Hippocampal formation (tissue), 2 donors: Measurements from ENCODE around the gene KIF3A.

Source experiments
- DNase-seq, 2 donors: peaks; one replicate each; lab custom pipeline; 2025; lab: John Stamatoyannopoulos, UW

The KIF3A gene

DNA sequence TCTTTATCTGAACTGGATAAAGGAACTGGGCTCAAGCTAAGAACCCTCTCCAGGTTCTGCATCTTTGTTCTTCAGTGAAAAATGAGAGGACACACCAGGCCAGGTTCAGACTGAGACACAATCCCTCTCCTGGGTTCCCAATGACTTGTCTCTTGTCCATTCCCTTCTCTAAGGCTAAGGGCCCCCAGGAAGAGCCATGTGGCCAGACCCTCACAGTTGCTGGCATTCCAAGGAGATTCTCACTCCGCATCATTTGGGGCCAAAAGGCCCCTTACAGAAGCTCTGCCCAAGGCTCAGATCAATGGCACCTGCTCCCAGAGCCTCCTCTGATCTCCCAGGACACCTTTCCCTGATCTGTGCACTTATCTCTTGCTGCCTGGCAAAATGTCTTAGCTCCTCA, 58.6 kb downstream of the KIF3A start:
- no peak for DNase-seq

DNA sequence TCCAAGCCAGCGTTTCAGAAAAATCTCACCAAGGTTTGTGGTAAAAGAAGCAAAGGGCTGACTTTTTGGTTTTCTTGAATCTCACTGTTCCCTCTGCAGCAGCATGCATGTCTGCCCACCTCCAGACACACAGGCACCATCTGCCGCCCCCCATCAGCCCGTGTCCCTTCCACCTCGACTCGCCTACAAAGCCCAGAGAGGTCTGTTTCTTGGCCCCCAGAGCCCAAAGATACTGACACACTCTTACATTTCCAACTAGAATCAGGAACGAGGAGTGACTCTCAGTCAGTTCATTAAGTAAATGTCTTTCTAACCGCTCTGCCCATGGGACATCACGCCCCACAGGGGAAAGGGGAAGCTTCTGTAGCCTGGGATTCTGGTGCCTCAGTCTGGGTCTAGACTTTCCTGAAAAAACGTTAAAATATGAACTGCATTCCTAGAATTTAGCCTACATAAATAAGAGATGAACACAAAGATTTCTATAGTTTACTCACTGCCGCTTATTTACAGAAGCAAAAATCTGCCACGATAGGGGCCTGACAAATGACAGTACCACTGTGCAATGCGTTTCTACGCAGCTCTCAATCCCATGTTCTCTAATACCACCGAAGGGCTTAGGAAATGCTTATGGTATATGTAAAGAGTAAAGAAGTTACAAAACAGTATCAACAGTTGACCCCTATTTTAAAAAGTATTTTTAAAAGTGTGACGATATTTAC, 59.5 kb downstream of the KIF3A start:
- no peak for DNase-seq

DNA sequence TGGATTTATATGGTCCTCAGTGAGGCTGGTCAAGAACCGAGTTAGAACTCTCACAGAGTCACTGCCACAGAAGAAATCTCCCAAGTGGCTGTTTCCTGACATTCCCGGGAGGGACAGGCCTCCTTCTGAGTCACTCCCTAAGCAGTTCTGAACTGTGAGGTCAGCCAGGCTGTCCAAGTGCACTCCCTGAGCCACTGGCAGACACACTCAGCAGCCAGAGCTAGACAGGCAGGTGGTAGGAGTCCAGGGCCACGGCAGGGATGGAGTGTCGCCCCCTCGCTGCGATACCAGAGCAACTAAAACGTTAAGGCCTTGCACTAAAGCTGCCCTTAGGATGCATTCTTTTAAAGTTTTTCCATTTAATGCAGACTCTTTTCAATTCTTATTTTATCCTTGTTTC, 60.2 kb downstream of the KIF3A start:
- DNase-seq: no peak

DNA sequence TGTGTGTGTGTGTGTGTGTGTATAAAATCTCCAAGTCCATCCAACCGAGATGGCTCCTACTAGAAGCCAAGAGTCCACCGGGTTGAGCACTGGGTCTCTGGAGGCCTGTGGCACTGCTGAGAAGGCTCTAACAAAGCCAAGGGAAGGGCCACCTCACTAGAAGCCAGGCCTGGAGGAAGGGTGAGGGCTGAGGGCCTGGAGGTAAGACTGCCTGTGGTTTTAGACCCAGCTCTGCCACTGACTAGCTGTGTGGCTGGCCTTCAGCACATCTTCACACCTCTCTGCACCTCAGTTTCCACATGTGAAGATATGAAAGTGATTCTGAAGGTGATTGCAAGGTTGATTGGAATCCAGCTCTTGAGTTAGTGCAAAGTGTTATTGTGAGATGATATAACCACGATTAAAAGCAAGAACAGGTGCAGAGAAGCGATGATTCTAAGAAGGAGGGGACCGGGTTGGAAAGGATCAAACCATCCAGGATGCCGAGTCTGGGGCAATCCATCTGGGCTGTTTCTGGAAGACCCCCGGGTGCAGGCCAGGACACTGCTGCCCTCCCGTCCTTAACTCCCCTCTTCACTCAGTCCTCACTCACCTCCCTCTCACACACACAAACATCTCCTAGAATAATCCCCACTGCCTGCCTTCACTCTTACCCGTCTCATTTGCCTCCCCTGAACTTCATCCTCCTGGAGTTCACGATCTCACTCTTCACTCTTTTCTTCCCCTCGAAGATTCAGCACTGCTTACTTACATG, 61.2 kb downstream of the KIF3A start:
- DNase-seq: no peak

DNA sequence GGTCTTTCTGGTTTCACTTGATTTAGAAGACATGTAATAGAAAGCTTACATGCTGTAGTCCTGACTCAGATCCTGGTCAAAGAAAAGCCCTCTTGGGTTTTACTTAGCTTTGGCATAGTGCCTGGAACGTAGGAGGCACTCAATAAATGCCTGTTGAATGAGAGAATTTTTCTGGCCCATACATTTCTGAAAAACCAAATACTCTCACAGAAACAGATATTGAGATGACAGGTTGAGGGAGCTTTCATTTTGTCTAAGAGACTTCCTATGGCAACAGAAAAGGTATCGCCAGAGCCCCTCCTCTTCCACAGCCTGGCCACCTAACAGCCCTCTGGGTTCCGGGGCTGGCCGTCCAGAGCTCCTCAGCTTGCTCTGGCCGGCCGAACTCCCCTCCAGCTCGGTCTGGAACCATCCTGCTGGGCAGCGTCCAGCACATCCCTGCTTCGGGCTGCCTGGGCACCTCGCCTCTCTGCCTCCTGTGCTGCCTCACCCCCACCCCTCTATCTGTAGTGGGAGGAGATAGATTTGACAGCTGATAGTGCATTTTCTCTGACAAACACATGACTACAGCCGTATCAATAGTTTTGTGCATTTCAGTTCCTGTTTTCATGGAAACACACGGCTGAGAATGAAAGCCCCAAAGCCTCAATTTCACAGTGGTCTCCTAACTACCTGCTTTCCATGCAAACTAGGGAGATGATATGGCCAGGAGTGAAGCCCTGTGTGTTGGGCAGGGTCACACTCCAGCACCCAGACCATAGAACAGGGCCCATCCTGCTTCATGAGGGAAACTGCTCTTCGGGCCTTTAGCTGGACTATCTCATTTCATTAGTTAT, 62.5 kb downstream of the KIF3A start:
- no peak for DNase-seq

DNA sequence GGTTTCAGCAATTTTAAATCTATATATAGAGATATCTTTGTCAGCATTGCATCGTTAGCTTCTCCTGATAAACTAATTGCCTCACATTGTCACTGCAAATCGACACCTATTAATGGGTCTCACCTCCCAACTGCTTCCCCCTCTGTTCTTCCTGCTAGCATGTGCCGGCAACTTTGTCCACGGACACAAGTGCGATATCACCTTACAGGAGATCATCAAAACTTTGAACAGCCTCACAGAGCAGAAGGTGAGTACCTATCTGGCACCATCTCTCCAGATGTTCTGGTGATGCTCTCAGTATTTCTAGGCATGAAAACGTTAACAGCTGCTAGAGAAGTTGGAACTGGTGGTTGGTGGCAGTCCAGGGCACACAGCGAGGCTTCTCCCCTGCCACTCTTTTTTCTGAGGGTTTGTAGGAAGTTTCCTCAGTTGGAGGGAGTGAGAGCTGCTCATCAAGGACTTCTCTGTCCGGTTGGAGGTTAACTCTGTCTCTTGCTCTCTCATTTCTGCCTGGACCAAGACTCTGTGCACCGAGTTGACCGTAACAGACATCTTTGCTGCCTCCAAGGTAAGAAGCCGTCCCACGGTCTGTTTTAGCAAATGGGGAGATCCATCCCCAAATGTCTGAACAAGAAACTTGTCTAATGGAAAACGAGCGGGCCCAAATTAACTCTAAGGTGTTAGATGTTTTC, 63.3 kb downstream of the KIF3A start, which contains the start of gene IL4:
TSS of gene IL4 (plus strand) at position 51 of the 692 bp plus-strand sequence. CDS start at position 113, 62 bp downstream.
- no peak for DNase-seq

DNA sequence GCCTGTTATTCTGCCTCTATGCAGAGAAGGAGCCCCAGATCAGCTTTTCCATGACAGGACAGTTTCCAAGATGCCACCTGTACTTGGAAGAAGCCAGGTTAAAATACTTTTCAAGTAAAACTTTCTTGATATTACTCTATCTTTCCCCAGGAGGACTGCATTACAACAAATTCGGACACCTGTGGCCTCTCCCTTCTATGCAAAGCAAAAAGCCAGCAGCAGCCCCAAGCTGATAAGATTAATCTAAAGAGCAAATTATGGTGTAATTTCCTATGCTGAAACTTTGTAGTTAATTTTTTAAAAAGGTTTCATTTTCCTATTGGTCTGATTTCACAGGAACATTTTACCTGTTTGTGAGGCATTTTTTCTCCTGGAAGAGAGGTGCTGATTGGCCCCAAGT, 63.9 kb downstream of the KIF3A start:
- DNase-seq: no peak

DNA sequence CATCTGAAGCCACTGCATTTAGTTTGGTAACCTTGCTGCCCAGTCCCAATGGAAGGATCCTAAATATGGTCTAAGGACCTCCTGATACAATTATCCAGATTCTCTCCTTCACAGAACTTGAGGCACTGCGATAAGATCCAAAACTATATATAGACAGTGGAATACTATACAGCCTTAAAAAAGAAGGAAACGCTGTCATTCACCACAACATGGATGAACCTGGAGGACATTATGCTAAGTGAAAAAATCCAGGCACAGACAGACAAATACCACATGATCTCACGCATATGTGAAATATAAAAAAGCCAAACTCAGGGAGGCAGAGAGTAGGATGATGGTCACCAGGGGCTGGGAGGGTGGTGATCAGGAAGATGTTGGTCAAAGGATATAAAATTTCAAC, 66.3 kb downstream of the KIF3A start:
- no peak for DNase-seq

DNA sequence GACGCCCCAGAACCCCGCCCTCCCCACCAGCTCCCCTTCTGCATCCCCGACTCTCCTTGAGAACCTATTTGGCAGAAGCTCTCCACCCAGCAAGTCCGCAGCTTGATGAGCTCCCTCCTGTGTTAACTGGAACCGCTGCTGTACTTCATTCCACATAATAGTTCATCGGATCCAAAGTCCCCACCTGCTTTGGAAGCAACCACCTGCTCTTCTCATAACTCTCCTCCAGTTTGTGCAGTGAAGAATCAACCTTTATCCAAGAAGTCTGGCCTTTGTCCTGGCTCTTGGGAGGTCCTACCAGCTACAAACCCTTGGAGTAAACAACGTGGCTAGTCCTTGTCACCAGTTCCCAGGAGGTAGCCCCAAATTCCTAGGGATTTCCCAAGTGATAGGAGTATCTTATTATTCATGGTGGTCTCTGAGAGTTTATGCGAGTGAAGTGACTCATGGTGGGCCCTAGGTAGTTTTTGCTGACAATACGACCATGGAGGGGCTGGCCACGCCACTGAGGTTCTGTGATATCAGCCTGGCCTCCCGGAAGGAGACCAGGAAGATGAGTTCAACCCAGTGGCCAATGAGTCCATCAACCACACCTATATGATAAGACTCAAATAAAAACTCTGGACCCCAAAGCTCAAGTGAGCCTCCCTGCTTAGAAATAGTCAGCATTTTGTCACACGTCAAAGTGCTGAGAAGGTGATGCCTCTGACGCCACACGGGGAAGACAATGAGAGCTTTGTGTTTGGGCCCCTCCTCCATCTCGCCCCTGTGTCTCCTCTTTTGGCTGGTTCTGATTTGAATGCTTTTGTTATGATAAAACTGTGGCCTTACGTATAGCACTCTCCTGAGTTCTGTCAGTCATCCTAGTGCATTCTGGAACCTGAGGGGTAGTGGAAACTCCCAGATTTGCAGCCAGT, 67.1 kb downstream of the KIF3A start:
- DNase-seq: no peak

DNA sequence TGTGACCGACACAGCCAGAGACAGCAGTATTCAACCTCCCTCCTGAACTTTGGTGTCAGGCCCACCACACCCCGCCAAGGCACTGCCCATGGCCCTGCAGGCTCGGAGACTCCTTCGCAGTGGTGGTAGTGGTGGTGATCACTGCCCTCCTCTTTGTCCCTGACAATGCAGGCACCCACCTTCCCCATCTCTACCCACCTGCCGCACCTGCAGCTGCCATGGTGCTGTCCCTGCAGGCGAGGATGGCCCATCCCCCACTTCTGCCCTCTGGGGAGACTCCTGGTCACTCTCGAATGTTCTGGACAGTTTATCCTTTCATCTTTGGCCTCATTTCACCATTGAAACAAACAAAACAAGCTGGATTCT, 67.9 kb downstream of the KIF3A start:
- DNase-seq: no peak

DNA sequence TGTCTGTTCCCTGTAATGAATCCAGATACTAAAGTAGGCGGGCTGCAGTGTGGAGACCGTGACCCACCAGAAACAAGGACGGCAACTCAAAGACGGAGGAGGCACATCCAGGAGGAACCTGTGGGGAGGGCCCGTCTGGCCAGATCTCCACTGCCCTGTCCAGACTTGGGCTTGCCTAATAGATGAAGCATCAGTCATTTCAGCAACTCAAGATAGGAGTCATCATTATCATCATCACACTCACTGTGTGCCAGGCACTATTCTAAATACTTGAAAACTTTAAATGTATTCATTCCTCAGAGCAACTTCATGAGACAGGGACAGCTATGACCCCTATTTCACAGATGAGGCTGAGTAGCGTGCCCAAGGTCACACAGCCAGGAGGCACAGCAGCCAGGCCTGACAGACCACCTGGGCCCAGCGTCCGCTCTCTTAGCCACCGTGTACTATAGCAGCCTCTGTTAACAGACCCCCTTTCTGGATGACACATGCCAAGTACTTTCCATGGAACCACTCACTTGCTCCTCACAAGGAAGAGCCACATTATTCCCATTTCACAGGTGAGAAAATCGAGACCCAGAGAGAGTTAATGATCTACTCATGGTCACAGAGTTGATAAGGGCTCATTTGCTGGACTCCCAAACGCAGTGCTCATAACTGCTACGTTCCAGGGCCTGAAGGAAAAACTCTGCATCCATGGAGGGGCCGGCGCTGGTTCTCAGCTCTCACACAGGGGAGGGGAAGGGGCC, 68.5 kb downstream of the KIF3A start:
- no peak for DNase-seq

DNA sequence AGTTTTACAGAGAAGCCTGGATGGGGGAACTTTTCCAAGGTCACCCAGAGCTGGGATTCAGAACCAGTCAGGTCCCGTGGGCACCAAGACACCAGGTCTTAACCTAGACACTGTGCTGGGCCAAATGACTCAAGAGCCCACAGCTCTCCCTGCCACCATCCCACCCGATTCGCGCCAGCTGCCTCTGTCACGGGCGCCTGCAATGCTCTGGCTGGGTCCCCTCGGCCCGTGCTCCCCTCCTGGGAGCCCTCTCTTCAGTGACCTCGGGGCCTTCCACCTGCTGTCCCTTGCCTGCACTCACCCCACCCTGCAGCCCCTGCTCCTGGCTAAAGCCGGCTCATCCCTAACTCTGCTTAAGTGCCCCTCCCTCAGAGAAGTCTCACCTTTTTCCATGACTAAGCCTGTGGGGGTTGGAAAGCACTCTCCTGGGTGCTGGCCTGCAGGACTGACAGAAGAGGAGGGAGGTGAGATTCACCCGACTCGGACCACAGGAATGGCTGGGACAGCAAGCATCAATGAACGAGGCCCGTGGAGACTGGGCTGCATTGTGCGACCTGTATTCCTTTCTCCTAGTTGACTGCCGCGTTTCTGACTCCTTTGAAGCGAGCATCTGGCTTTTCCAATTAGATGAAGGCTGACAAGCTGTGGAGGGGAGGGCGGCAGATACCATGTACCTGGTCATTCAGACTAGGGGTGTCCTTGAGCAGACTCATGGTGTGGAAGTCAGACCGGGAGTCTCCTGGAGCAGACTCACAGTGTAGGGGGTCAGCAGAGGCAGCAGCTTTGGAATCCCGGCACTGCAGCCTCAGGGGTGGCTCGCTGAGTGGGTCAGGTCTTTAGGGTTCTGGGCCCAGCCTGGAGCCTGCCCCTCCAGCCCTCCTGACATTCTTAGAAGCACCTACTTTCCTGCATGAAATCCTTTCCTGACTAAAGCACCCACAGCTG, 69.3 kb downstream of the KIF3A start:
- DNase-seq: no peak

DNA sequence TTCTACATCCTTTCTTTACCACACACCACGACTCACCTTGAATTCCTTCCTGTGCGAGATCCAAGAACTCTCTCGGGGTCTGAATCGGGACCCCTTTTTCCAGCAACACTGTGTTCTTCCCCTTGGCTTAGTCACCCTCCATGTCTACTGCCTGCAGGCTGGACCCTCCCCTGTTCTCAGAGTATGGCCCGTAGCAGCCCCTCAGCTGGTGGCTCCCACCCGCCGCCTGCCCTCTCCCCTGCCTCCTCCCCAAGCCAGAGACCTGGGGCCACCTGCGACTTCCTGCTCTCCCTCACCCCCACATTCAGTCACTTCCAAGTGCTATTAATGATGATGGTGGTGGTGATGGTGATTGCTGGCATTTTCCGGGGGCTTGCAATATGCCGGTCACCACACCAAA, 70.0 kb downstream of the KIF3A start:
- no peak for DNase-seq

DNA sequence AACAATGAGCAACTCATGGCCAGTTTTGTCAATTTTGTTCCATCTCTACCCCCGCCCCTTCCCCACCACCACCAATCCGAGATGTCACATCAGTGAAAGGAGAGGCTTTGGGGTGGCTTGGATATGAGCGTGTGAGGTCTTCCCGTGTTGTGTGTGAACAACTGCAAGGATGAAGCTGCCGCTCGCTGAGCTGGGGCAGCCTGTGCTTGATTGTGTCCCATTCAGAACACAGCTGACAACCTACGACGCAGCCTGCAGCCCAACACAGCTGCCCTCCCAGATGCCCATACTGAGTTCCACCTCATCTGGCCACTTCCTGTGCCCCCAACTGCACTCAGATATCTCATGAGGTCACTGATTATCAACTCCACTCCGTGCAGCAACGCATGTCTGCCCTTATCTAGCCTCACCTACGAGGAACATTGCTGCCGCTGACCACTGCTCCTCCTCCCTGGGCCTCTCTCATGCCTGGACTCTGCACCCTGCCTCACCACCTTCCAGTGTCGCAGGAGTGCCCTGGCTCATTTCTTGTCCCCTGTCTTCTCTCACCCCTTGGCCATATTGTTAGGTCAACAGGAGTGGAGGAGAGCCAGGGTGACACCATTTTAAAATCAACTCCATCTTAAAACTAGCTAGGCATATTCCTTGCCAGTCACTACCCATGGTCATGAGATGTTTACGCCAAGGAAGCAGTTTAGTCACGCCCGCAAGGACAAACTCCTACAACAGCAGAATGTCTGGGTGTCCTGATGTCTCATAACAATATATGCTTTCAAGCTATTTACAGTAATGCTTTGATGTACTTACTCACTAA, 70.8 kb downstream of the KIF3A start:
- DNase-seq: no peak

DNA sequence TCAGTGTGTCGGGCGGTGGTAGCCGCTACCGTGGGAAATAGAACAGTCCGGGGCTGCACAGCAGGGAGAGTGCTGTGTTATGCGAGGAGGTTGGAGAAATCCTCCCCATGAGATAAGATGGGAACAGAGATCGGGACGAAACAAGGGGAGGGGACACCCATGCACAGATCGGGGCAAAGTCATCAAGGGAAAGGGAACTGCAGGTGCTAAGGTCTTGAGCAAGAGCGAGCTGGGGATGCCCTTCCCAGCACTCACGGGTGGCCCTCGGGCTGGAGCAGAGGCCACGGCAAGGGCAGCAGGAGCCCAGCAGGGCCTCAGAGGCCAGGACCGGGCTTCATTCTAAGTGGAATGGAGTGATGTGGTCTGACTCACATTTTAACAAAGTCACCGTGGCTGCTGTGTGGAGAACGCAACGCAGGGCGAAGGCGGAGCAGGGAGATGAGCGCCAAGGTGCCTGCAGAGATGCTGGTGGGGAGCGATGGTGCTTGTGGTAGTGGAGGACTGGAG, 71.7 kb downstream of the KIF3A start:
- DNase-seq: no peak

DNA sequence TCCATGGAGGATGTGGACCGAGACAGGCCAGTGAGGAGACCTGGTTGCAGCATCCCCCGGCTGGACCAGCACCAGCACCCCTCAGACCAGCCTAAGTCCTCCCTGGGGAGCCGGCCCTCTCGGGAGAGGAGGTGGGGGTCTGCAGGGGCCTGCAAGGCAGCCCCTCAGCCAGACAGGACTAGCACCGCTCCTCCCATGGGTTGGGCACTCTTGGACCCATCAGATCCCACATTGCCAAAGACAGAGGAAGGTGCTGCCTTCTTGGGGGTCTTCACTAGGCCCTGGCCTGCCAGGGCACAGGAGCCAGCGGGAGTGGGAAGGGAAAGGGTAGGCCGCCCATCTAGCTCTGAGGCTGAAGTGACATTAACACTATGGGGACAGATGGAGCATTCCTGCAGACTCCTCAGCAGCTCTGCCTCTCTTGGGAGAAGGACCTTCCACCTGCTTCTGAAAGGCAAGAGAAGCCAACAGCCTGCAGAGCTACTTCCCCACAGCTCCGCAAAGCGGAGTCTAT, 72.6 kb downstream of the KIF3A start:
- DNase-seq: no peak

DNA sequence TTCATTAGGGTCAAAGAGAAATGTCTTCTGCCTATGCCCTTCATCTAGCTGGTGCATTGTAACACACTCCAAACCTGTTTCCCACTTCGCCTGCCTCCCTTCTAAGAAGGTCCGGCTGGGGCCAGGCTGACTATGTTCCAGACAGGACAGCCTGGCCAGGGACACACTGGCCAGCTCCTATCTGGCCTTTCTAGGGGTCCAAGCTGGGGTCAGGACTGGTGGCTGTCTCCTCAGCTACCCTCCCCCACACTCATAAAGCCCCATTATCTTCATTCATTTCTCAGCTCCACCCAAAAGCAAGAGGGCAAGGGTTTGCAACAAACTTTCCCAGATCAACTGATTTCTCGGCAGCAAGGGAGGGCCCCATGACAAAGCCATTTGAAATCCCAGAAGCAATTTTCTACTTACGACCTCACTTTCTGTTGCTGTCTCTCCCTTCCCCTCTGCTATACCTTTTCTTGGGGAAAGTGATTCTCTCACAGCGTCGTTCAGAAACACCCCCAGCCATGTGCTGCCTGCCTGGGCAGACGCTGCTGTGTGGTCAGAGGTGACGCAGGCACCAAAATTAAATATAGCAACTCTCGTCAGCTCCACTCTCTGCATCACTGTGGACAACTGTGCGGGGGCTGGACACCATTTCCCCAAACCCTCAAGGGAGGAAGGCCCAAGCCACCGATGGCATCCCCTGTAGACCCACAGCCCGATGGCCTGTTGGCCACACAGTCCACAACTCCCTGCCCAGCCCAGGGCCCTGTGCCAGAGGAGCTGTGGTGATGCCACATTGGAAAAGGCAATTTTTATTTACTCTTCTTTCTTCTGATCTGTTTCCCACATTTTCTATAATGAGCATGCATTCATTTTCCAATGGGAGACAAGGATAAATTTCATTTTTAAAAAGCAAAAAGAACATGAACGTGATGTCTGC, 73.3 kb downstream of the KIF3A start:
- DNase-seq: no peak
